ENCODE measurements around the gene SLC22A14.

DNA sequence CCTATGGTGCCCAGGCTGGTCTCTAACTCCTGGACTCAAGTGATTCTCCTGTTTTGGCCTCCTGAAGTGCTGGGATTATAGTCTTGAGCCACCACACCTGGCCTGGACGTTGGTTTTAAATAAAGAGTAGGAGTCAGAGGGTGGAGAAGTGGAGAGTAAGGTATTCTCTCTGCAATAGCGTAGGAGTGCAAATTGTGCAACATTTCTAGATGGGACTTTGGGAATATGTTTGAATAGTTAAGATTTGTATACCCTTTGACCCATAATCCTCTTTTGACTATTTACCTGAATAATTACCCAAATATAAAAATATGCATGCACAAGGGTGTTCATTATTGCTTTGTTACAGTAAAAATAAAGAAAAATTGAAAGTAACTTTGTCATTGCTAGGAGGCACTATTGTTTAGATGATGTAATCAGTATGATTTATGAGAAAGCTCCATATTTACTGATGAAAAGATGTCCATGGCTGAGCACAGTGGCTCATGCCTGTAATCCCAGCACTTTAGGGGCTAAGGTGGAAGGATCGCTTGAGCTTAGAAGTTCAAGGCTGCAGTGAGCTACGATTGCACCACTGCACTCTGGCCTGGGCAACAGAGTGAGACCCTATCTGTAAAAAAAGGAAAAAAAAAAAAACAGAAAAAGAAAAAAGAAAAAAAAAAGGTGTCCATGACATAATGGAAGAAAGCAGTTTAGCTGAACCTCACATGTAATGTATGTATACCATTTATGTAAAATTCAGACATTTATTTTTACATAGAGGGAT lies 49.3 kb downstream of the SLC22A14 start:
- TF ChIP-seq, protein P1, sequence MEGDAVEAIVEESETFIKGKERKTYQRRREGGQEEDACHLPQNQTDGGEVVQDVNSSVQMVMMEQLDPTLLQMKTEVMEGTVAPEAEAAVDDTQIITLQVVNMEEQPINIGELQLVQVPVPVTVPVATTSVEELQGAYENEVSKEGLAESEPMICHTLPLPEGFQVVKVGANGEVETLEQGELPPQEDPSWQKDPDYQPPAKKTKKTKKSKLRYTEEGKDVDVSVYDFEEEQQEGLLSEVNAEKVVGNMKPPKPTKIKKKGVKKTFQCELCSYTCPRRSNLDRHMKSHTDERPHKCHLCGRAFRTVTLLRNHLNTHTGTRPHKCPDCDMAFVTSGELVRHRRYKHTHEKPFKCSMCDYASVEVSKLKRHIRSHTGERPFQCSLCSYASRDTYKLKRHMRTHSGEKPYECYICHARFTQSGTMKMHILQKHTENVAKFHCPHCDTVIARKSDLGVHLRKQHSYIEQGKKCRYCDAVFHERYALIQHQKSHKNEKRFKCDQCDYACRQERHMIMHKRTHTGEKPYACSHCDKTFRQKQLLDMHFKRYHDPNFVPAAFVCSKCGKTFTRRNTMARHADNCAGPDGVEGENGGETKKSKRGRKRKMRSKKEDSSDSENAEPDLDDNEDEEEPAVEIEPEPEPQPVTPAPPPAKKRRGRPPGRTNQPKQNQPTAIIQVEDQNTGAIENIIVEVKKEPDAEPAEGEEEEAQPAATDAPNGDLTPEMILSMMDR (IDR thresholded peaks at IDR 0.05): no peak
- TF ChIP-seq CREM (CRISPR knock-in tag; IDR thresholded peaks at IDR 0.05) (no peak), ZNF138 (CRISPR knock-in tag; conservative IDR thresholded peaks at IDR 0.05) (no peak), ZNF232 (CRISPR knock-in tag; IDR thresholded peaks at IDR 0.05) (no peak)
